ENCODE results near the gene ECHS1. TPM values are rescaled to one million over a fixed set of nuclear protein-coding genes. Genes with fewer than 3 reads are reported as not detected.

The ECHS1 gene
- total and polyA plus RNA-seq, 2 of the 8 experiments (the other 6 are each of a cell fraction or from before 2014, with no cell fraction given) = 41.7 to 101 TPM

DNA sequence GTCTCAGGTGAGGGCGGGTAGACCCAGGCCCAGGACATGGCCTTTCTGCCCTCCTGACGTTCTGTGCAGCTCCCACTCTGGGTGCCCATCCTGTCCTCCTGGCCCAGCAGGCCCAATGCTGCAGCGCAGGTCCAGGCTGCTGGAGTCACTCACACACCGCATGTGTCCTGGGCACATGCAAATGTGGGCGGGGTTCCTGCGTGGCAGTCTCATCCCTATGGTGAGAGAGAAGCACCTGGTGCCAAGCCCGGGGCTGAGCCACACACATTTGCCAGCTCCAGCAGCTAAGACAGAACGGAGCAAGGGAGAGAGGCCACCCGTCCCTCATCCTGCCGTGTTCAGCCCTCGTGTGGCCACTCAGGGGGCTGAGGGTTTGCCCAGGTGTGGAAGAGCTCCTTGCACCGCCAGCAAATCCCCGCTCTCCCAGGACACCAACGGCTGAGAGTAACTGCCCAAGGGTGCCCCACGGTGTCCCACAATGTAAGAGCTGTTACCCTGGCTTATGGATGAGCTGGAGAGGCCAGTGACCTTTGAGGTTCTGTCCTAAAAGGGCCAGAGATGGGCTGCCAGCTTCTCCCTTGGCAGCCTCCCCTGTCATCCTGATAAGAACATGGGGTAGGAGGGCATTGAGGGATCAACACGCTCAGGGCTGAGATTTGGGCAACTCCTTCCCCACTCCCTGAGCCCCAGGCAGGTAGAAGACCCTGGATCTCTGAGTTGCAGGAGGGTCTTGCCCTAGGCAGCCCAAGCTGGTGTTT, 19.8 kb downstream of the ECHS1 start:
- no peak overlapping the region for H2AFZ ChIP-seq (ENCODE audit: low read length)
- H3K27me3 ChIP-seq (replicated peaks in 1 of 4; ENCODE audit: control insufficient read depth in 3 of 4, extremely low read depth in 1 of 4, insufficient read depth in 3 of 4, low read length in 3 of 4) = no peaks in the 10 kb centered on the region; a peak in 1 of 7 replicates
- no peak overlapping the region for H2AK5ac ChIP-seq (ENCODE audit: low read depth, low read length)
- no peak overlapping the region for H3K4me2 ChIP-seq (ENCODE audit: insufficient read depth in 1 of 2, low read depth in 2 of 2, low read length in 2 of 2)
- peaks cover 10% of the 10 kb centered on the region; the same call in 1 of the 2 replicates for H3K23me2 ChIP-seq (ENCODE audit: low read depth, low read length)
- no peak overlapping the region for H3K27ac ChIP-seq (ENCODE audit: low read depth, low read length)
- peaks cover 0 to 15% (median 5%) of the 10 kb centered on the region in 4 experiments; a peak in 4 of 7 replicates for H3K4me1 ChIP-seq (replicated peaks in 1 of 4; ENCODE audit: control insufficient read depth in 3 of 4, insufficient read depth in 4 of 4, low read length in 3 of 4)
- no peak overlapping the region for H3K14ac ChIP-seq (ENCODE audit: insufficient read length)
- no peak overlapping the region for H3K9ac ChIP-seq (replicated peaks in 1 of 4; ENCODE audit: extremely low read depth in 1 of 4, low read depth in 3 of 4, low read length in 3 of 4)
- no peak overlapping the region for H2BK5ac ChIP-seq (ENCODE audit: low read depth, low read length)
- H3K23ac ChIP-seq (ENCODE audit: insufficient read length) = no peak overlapping the region
- no peaks in the 10 kb centered on the region; a peak in 2 of 8 replicates for H3K36me3 ChIP-seq (ENCODE audit: control insufficient read depth in 2 of 4, insufficient read depth in 4 of 4, low read length in 3 of 4)
- peaks cover 7 to 23% of the 10 kb centered on the region in 2 experiments for H4K20me1 ChIP-seq (replicated peaks in 1 of 2; ENCODE audit: control insufficient read depth in 1 of 2, insufficient read depth in 2 of 2, low read length in 2 of 2)
- no peak overlapping the region for H4K5ac ChIP-seq (ENCODE audit: insufficient read length, low read depth, low read length)
- ChIA-PET POLR2A (ENCODE audit: partially characterized antibody) (interaction anchor here (0.9 to 2.7 kb wide), 10 partner anchors 8 to 149 kb away, joined by 3 to 9 read pairs (median 4); partner anchors contain the start of gene CALY), CTCF (ENCODE audit: partially characterized antibody) (interaction anchor here (1.0 to 4.9 kb wide), 5 partner anchors 8 to 46 kb away, joined by 4 to 57 read pairs (median 7); no protein-coding TSS in a partner anchor)
- H3K18ac ChIP-seq (ENCODE audit: extremely low read depth, low read length) = no peak overlapping the region
- H3K9me3 ChIP-seq (ENCODE audit: insufficient read depth in 2 of 2, low read depth in 1 of 2, low read length in 1 of 2) = no peaks in the 10 kb centered on the region
- no peak overlapping the region for H2BK12ac ChIP-seq (ENCODE audit: low read depth, low read length)
- no peak overlapping the region; the same call in 1 of the 2 replicates for H4K8ac ChIP-seq (ENCODE audit: extremely low read depth, insufficient read depth, low read length)
- no peak overlapping the region for H2BK15ac ChIP-seq (ENCODE audit: low read length)
- DNase-seq (ENCODE audit: low read depth in 1 of 2, low spot score in 2 of 2) (peak in 1 of 2 experiments; percentile 56), FAIRE-seq (no peak)
- H2BK120ac ChIP-seq (replicated peaks; ENCODE audit: low read depth, low read length) = no peak overlapping the region
- H2BK20ac ChIP-seq (ENCODE audit: low read length) = no peak overlapping the region
- H3K4ac ChIP-seq (replicated peaks; ENCODE audit: insufficient read length, low read depth, low read length) = no peak overlapping the region
- H3K79me2 ChIP-seq (ENCODE audit: control insufficient read depth in 1 of 2, insufficient read depth in 2 of 2, low read length in 2 of 2) = no peaks in the 10 kb centered on the region
- H3K56ac ChIP-seq (replicated peaks; ENCODE audit: insufficient read length, low read depth, low read length) = no peak overlapping the region
- H4K91ac ChIP-seq (replicated peaks; ENCODE audit: insufficient read length, low read length) = no peak overlapping the region
- H3K4me3 ChIP-seq (ENCODE audit: extremely low read depth in 1 of 4, insufficient read depth in 2 of 4, low read depth in 3 of 4, low read length in 4 of 4) = no peak overlapping the region
- H3K79me1 ChIP-seq (ENCODE audit: low read depth, low read length) = no peaks in the 10 kb centered on the region; the same call in 1 of the 2 replicates
- TF ChIP-seq, protein P1, sequence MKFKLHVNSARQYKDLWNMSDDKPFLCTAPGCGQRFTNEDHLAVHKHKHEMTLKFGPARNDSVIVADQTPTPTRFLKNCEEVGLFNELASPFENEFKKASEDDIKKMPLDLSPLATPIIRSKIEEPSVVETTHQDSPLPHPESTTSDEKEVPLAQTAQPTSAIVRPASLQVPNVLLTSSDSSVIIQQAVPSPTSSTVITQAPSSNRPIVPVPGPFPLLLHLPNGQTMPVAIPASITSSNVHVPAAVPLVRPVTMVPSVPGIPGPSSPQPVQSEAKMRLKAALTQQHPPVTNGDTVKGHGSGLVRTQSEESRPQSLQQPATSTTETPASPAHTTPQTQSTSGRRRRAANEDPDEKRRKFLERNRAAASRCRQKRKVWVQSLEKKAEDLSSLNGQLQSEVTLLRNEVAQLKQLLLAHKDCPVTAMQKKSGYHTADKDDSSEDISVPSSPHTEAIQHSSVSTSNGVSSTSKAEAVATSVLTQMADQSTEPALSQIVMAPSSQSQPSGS (IDR thresholded peaks at IDR 0.05; ENCODE audit: low read length) = no peak
- TF ChIP-seq FOSL1 (IDR thresholded peaks at IDR 0.05; ENCODE audit: insufficient read depth, low read depth, low read length) = no peak
- no peak for TF ChIP-seq RXRA (IDR thresholded peaks at IDR 0.05; ENCODE audit: insufficient read depth, low read depth, low read length)
- TF ChIP-seq SIRT6 (IDR thresholded peaks at IDR 0.05; ENCODE audit: low read length) = no peak
- TF ChIP-seq CEBPB (IDR thresholded peaks at IDR 0.05; ENCODE audit: low read depth, low read length) = no peak
- 75% methylated on average over 14 of the region's 16 CpGs; no CpG with 5 or more reads in 1 of the 2 experiments for WGBS, 2 experiments (ENCODE audit: extremely low coverage in 1 of 2, insufficient coverage in 1 of 2, insufficient read length in 1 of 2, insufficient replicate concordance in 2 of 2, low coverage in 1 of 2, low lambda C conversion rate in 2 of 2, missing lambda C conversion rate in 1 of 2)
